ENCODE measurements around the gene PAPSS2.
"Not testable (repeated sequence)": the region's sequence is repeated elsewhere in the genome, so short reads cannot be mapped to it uniquely, and the experiment has no call there.

PAPSS2 gene

GRCh38 chr10:87642988-87643387 lies 16.7 kb upstream of the PAPSS2 start:
- no peak for DNase-seq

GRCh38 chr10:87643920-87644319 lies 15.8 kb upstream of the PAPSS2 start:
- no peak for DNase-seq

- DNase-seq: not testable (repeated sequence)
These were observed 15.2 kb upstream of the PAPSS2 start for GRCh38 chr10:87644500-87644899.

DNA sequence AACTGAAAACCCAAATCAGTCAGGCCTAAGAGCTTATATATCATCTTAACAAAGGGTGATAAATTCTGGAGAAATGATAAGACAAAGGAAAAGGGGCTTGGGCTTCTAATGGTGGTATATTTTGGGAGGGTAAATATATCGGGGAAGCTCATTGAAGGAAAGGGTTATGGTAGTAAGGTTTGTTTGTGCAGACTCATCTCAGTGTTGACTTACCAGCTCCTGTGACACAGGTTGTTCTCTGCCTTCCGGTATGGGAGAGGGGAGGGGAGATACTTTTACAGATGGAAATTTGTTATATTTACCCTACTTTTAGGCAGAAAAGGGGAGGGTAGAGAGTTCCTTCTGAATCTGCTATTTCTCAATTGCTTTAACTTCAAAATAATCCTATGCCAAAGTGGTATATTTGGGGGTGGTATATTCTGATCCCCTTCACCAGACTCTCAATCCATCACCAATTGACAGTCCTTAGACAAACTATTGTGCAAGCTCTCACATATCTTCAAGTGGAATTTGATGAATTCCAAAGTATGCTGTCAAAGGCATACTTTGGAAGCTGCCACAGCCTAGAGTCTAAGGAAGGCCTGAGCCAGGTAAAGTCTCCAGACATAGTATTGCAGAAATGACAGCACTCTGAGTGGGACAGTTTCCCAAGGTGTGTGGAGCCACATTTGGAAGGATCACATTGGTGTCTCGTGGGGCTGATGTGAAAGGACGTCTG lies 13.3 kb upstream of the PAPSS2 start:
- no peak for DNase-seq

DNA sequence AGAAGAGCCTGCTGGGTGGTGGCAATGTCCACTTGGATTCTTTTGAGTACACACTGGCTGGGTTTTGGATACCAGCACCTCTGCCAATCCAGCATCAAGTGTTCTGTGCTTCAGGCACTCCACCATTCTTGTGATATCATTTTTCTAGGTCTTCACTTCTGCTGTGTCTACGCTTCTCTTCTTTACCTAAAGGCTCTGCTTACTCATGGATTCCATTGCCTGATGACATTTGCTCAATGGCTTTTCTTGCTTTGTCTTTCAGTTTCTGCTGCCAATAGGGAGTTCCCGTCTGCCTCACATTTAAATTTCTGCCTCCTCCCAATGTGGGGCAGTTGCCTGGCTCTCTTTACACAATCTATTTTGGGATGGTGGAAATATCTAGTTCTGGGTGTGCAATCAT lies 12.7 kb upstream of the PAPSS2 start:
- no peak for DNase-seq

GRCh38 chr10:87650838-87651589 lies 8.7 kb upstream of the PAPSS2 start:
- DNase-seq: no peak

DNA sequence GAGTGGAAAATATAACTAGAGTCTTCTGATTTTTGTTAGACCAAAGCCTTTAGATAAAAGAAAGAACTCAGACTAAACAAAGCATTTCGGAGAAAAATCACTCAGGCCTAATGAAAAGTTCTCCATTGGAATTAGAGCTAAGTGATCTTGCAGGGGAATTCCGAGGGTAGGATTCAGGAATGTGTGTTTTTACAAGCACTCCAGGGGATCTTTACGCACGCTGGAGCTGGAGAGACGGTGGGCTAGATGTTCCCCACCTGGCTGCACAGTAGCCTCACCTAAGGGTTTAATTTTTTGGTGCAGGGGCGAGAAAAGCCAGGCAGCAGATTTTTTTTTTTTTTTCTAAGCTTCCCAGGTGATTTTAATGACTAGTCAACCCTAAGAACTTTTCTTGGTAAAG lies 7.9 kb upstream of the PAPSS2 start:
- DNase-seq: no peak

- no peak for DNase-seq
These were observed 7.4 kb upstream of the PAPSS2 start for GRCh38 chr10:87652261-87652660.

- DNase-seq: no peak
These were observed 5.5 kb upstream of the PAPSS2 start for GRCh38 chr10:87654212-87654611.

- peak; percentile 57 for DNase-seq
These were observed 3.1 kb upstream of the PAPSS2 start for GRCh38 chr10:87656431-87657072.

GRCh38 chr10:87657371-87657770 lies 2.3 kb upstream of the PAPSS2 start:
- DNase-seq: no peak

DNA sequence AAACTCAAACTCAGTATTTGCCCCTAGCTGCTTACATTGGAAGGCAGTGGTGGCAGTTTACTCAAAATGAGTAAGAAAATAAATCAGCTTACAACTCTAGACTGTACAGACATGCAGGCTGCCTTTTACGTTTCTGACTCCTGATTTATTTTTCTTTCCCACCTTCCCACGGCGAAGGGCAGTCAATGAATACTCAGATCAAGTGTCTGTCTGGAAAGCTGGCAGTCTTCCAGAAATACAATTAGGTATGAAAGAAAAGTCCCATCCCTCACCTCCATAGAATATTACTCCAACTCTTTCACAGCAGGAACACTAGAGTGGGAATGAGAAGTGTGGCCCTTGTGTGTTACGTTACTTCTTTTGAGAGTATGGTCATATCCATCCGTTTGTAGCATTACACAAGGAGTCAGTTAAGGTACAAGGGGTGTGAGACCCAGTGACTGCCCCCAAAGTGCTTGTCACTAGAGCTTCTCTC lies 1.3 kb upstream of the PAPSS2 start:
- DNase-seq: no peak

DNA sequence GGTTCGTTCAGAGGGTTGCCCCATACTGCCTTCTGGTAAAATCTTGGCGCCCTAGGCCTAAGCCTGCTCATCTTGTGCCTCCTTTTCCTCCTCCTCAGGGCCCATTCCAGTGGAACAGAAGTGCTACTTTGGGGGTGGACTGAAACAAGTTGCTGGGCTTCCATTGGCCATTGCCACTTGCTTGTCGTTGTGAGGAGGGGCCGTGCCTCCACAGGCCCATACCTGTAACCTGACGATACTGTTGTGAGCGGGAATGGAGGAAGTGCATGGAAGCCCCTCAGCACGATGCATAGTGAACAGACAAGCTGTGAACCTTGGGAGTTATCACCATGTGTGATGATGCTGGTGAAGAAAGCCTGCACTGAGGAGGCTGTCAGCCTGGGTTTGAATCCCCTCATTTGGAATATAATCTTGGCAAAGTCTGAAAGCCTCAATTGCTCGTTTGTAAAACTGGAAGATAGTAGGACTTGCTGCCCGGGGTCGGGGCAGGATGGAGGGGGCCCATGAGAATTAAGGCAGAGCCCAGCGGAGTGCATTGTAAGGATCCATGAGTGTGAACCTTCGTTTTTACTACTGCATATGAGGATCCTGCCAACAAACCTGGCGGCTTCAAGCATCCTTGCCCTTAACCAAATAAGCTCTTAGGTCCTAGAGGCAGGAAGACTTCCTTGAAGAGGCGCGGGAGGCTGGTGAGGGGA lies 671 bp upstream of the PAPSS2 start:
- no peak for DNase-seq

GRCh38 chr10:87660484-87661133 lies 931 bp downstream of the PAPSS2 start:
- DNase-seq: peak; percentile 45

DNA sequence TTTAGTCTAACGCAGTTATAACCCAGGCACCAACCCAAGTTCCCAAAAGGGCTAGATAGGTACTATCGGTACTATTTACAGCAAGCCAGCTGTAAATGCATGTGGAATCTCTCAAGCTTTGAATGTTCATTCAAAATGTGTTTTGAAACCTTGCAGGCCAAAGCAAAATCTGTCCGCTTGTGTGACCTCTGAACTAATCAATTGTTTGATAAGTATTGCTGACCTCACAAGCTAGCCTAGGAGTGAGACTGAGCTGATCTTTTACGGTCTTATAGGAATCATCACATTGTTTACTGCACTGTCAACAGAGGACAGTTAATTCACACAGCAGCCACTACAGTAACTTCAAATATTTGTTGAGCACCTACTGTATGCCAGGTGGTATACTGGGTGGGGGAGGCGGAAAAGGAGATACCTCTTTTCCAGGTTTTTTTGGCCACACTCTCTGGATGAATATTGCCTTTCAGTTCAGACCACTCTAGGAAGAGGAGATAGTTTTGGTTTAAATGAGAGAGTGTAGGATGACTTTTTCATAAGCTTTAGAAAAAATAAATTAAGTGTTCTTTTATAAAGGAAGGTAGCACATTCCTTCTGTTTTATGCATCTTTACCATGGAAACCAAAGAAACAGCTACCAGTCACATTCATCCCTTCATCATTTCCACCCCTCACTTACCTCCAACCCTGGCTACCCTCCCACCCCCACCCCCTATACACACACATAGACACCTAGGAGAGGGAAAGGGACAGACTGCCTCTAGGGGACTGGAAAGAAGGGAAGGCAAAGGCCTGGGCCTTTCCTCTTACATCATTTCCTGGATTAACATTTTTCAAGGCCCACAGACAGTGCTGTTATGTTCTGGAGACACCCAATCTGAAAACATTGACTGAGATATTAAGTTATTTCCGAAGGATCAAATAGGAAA lies 2.4 kb downstream of the PAPSS2 start:
- DNase-seq: peak; percentile 45

DNA sequence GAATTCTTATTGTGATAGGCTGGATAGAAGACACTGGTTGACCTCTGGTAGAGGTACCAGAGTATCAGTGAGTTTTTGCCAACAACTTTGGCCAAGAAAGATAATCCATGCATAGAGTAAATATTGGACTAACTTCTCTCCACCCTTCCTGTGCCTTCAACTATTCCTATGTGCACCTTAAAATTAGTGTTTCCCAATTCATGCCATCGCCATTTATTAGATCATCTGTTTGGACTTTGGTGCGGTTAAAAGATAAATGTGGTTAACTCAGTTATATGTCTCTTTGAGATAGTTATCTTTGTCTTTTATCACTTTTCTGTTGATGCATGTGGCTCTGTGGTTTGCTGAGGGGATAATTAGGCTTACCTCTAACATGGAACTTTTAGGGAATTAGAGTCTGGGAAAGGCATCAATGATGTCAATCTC lies 4.6 kb downstream of the PAPSS2 start:
- DNase-seq: no peak

DNA sequence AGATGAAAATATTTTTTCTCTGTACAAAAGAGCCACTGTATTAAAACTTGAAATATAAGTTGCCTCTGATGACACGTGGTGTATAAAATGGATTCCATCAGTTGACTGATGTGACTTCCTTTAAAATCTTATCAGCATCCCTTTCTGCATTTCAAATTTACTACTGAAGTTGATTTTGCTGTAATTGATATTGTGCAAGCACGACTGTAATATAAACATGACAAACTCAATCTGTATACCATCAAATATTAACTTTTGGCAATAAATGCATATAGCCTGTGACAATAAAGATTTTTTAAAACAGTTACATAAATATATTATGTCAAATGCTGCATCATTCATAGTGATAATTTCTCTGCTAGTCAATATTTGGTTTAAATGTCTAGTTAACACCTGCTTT lies 7.8 kb downstream of the PAPSS2 start:
- no peak for DNase-seq

DNA sequence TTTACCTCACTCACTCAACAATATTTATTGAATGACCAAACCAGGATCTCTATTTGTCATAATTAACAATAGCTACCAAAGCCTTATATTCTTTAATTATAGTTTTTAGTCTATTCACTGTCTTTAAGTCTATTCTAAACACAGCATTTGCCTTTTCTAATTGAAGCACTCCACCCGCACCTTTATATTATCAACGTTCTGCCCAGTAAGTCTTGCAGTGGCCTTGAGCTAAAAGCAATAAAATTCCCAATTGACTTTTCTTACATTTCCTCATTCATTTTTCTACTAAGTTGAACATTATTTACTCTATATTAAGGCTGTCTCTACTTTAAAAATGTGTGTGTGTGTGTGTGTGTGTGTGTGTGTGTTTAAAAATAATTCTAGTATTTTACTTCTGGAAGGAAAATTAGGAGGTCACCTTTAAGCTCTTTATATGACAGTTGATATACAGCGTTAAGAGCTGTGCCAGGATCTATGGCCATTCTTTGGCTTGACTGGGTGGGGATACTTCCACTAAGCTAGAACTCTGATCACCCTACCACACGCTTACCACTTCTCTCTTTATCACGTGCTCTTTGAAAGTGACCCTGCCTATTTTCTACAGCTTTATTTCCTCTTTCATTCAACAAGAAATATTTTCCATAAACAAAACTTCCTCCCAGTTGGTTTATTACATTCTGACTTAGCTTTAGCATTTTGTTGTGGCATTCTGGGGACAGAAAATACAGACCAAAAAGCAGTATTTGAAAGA lies 8.8 kb downstream of the PAPSS2 start:
- no peak for DNase-seq

- no peak for DNase-seq
These were observed 10.1 kb downstream of the PAPSS2 start for GRCh38 chr10:87669752-87670151.

GRCh38 chr10:87670586-87670985 lies 10.9 kb downstream of the PAPSS2 start:
- DNase-seq: peak; percentile 16

Data from fibroblast of skin of abdomen (primary cell).